GM19328 (cell line): ENCODE measurements around the gene SHC3.

ENCODE experiments used
- ATAC-seq: cut with Tn5 transposase; IDR thresholded peaks from one replicate; pipeline ENCODE4 v1.9.1; 2021; ENCODE audit warnings: mild to moderate bottlenecking, moderate library complexity; ENCODE audit not compliant: unreplicated experiment

The SHC3 gene

GRCh38 chr9:89160806-89161205 lies 17.8 kb downstream of the SHC3 start:
- ATAC-seq: no peak

DNA sequence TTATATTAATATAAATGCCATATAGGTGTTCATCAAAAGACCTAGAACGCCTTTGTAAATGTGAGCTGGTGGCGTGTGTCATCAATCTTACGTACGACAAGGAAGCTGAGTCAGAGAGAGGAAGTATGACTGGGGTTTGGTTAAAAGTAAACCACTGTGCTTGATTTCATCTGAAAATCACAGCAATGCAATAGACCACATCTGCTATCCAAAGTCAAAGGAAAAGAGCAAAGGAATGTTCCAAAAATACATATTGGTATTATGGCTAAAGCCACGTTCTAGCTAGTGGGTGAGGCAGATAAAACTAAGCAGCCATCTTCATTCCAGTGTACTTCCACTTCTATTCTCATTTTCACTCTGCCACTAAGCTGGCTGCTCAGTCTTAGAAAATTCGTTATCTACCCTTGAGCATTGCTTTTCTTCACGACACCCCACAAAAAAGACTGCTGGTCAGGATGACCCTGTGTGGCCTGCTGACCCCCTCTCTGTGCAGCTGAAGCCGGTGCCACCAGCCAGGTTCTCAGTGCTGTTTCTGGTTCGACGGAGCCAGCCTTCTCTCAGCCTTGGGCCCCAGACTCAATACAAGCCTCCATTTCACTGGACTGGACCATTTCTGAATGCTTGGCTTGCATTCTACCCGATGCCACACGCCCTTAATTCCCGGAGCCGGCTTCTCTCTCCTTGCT lies 23.8 kb downstream of the SHC3 start:
- no peak for ATAC-seq

GRCh38 chr9:89154218-89154617 lies 24.4 kb downstream of the SHC3 start:
- ATAC-seq: no peak

DNA sequence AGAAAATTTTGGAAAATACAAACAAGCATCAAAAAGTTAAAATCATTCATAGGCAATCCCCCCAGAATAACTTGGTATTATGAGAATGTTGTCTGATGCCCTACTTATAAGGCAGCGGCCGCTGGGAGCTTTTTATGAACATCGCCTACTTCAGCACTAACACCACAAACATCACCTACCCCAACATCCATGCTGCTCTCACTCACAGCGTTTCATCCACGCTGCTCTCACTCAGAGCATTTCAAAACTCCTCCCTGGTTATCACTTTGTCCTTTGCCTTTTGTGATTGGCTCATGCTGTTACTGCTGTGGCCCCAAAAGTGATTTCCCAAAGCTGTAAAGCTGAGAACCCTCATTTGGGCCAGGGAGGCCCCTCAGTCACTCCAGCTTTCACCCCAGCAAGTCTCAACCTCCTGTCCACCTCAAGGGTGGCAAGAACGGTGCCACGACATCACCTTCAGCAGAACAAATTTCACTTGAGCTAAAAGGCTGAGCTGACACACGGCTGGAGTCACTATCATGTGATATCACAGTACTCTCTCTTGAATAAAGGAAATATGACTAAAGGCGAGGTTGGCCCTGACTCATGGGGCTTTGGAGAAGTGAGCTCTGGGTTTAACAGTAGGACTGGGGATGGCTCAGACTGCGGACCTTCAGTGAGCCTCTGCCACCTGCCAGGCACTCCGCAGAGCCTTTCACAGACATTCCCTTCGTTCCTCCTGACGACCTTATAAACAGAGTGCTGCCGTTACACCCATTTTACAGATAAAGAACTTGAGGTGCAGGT lies 25.2 kb downstream of the SHC3 start:
- ATAC-seq: no peak

GRCh38 chr9:89149726-89150125 lies 28.9 kb downstream of the SHC3 start:
- no peak for ATAC-seq

GRCh38 chr9:89145097-89145496 lies 33.5 kb downstream of the SHC3 start:
- no peak for ATAC-seq

- no peak for ATAC-seq
These were observed 34.4 kb downstream of the SHC3 start for GRCh38 chr9:89144238-89144637.

- no peak for ATAC-seq
These were observed 35.4 kb downstream of the SHC3 start for GRCh38 chr9:89143266-89143665.

DNA sequence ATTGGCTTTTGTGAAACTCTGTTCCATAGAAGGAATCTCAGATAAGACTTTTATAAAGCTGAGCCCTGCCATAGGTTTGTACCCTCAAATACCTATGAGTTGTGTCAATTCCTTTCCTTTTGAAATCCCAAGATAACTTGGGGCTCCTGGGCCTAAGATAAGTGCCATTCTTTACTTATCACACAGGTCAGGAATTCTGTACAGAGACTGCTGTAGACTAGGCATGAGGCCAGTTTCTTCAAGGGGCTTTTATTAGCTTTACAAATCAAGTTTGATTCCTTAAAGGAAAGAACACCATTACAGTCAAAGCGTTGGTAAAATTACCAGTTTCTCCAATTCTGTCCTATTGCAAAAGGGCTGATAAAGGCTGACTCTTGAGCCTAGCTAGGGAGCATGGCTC lies 39.2 kb downstream of the SHC3 start:
- no peak for ATAC-seq

DNA sequence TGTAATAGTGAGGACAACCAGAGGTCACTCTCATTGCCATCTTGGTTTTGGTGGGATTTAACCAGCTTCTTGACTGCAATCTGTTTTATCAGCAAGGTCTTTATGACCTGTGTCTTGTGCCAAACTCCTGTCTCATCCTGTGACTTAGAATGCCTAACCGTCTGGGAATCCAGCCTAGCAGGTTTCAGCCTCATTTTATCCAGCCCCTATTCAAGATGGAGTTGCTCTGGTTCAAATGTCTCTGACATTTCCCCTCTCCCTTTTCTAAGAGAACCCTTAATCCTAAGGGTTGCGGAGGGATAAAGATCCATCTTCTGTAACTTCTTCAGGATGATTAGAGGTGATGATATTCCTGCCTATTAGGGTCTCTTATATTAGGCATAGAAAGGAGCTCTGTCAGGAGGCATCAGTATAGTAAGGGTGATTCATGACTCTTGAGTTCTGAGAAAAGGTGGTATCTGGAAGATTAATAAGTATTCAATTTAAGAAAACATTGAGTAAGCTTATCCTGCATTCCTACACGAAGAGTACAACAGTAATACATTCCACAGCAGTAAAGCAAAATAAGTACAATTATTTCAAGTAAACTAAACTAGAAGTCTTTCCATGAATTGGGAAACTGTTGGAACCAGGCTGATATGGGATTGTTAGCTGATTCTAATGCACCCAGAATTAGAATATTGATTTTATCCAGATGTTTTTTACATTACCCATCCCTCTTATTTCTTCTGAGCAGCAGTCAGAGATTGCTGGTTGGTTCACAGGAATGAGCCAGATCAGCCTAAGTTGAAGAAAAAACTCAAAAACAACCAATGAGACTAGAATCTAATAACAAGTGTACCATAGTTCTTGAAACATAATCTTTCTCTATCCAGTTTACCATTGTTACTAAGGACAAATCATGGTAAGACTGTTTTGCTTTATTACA lies 39.9 kb downstream of the SHC3 start:
- no peak for ATAC-seq

- ATAC-seq: no peak
These were observed 40.8 kb downstream of the SHC3 start for GRCh38 chr9:89137542-89138462.

- ATAC-seq: no peak
These were observed 42.9 kb downstream of the SHC3 start for GRCh38 chr9:89135591-89136166.

DNA sequence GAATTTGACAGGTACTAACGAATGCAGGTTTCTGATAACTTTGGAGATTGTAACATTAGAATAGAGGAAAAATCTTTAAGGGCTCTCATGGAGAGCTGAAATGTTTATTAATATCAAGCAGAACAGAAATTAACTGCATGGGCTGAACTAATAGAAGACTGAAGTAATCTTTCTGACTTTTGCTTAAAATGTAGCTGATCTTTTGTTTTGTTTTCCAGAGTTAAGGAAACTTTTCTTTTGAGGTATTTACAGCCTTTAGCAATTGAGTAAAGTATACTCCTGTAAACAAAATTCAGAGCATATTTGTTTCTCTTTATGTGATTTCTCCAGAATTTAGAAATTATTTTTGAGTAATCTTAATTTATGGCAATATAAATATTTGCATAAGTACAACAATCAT lies 43.9 kb downstream of the SHC3 start:
- no peak for ATAC-seq

DNA sequence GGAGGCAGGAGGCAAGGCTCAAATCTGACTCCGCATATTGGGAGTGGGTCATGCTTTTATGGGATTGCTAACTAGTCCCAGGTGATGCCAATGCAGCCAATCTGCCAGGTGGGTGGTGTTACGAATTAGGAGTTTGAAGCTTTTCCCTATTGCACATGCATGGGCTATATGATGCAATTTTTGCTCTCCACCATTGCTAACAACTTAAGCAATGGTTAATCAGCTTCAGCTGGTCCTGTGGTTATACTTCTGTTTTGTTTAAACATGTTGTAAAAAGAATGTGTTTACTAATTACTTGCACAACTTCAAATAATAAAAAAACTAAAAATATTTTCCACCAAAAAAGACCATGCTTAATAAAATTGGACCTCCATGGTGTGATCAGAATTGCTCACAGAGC lies 55.7 kb downstream of the SHC3 start:
- ATAC-seq: no peak

DNA sequence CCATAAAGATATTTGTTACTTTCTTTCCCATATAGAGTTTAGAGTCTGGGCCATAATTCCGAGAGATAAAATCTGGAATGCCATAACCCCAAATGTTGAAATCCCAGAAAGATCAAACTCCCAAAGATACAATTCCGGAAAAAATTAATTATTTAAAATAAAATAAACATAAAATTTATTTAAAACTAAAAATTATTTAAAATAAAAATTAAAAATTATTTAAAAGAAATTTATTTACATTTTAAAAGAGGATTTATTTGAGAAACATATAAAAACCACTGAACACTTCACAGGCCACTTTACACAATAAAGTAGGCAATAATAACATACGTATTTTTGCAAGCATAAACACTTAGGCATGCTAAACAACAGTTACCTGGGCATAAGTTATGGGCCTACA lies 57.9 kb downstream of the SHC3 start:
- ATAC-seq: no peak

- ATAC-seq: no peak
These were observed 61.8 kb downstream of the SHC3 start for GRCh38 chr9:89116805-89117192.

GRCh38 chr9:89116064-89116804 lies 62.4 kb downstream of the SHC3 start:
- no peak for ATAC-seq

GRCh38 chr9:89115426-89115825 lies 63.2 kb downstream of the SHC3 start:
- ATAC-seq: no peak

DNA sequence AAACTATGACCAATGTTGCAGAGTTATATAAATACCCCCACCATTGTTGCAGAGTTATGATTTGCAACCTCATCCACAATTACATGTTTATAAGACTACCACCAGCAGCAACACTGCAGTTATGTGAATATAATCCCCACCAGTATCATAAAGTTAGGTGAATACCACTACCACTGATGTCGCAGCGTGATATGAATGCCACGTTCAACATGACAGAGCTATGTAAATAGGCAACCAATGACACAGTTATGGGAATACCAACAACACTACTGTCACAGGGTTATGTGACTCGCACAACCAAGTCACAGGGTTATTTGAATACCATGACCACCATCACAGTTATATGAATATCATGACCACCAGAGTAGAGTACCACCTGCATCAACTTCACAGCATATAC lies 63.9 kb downstream of the SHC3 start:
- ATAC-seq: no peak
